Lung (tissue), 16 donors: ENCODE measurements around the gene MAGEA2. TPM values are rescaled to one million over a fixed set of nuclear protein-coding genes. Genes with fewer than 3 reads are reported as not detected.
"Not testable (repeated sequence)": the region's sequence is repeated elsewhere in the genome, so short reads cannot be mapped to it uniquely, and the experiment has no call there.

Experiments
- ATAC-seq: fragments of 200-7000 bp; cut with Tn5 transposase; one replicate; pipeline ENCODE4 v1.9.1; 2020; ENCODE audit warnings: moderate number of reproducible peaks; ENCODE audit not compliant: insufficient read depth, low FRiP score
- DNase-seq, 3 donors: peaks; one replicate each; pipeline ENCODE4 v3.0.0-alpha.2; 2013 to 2017
- H3K27ac ChIP-seq, 2 donors: one replicate each; pipeline ENCODE4 v1.5.1; 2013; ENCODE audit warnings: mild to moderate bottlenecking in 2 of 2, moderate library complexity in 2 of 2, control low read depth in 1 of 2, inconsistent platforms in 1 of 2, low read depth in 1 of 2, low read length in 1 of 2
- H3K27me3 ChIP-seq, 3 donors: one replicate each; pipeline ENCODE4 v1.5.1; 2013; ENCODE audit warnings: low read length in 2 of 3; ENCODE audit not compliant: control insufficient read depth in 3 of 3, insufficient read depth in 3 of 3
- H3K36me3 ChIP-seq, 4 donors: one replicate each; pipeline ENCODE4 v1.5.1; 2013; ENCODE audit warnings: low read length in 4 of 4, mild to moderate bottlenecking in 1 of 4, moderate library complexity in 1 of 4; ENCODE audit not compliant: control insufficient read depth in 4 of 4, insufficient read depth in 4 of 4
- H3K4me1 ChIP-seq, 5 donors: one replicate each; pipeline ENCODE4 v1.5.1; 2013; ENCODE audit warnings: low read length in 5 of 5, mild to moderate bottlenecking in 2 of 5, moderate library complexity in 1 of 5; ENCODE audit not compliant: control insufficient read depth in 5 of 5, insufficient read depth in 5 of 5
- H3K4me3 ChIP-seq: one replicate; pipeline ENCODE4 v1.5.1; 2013; ENCODE audit warnings: mild to moderate bottlenecking, control low read depth, moderate library complexity
- H3K9ac ChIP-seq, 2 donors: one replicate each; pipeline ENCODE4 v1.5.1; 2013; ENCODE audit warnings: low read length in 2 of 2, control low read depth in 1 of 2; ENCODE audit not compliant: insufficient read depth in 1 of 2
- H3K9me3 ChIP-seq, 4 donors: one replicate each; pipeline ENCODE4 v1.5.1; 2013; ENCODE audit warnings: low read length in 3 of 4, mild to moderate bottlenecking in 1 of 4, moderate library complexity in 1 of 4; ENCODE audit not compliant: control insufficient read depth in 4 of 4, insufficient read depth in 3 of 4
- WGBS, 2 donors: extraction: QIAGEN DNeasy Blood & Tissue Kit; methylation state at CpG; one replicate each; pipeline ENCODE4 v1.1.7; 2013; 5-methylcytosine and 5-hydroxymethylcytosine counted together
- long read RNA-seq, 5 donors: transcript quantifications; one replicate each; lab custom pipeline, GENCODE V29; 2026
- polyA plus RNA-seq, 2 donors: library from polyadenylated mRNA; stranded (reverse); fragments of 200-250 nt; gene quantifications; one replicate each; pipeline ENCODE4 v1.2.1, GENCODE V29; 2013
- total RNA-seq, 2 donors: library from RNA; depleted of rRNA in 1 of 2; stranded (reverse); fragments of >200 nt in 1 of 2; gene quantifications; one replicate each; pipeline ENCODE4 v1.2.1, GENCODE V29; 2014 to 2021
- TF ChIP-seq, protein P1 (sequence below): IDR thresholded peaks from 2 replicates; pipeline ENCODE4 v1.5.1; 2012; ENCODE audit warnings: mild to moderate bottlenecking; ENCODE audit errors: control extremely low read depth, extremely low read depth
- donor health status: control.
- donor health status: control.
- donor health status: Bipolar disorder and iron deficiency.
- donor health status: healthy.
- donor health status: DM: yes; HTN: yes; CAD: no.

The MAGEA2 gene, protein sequence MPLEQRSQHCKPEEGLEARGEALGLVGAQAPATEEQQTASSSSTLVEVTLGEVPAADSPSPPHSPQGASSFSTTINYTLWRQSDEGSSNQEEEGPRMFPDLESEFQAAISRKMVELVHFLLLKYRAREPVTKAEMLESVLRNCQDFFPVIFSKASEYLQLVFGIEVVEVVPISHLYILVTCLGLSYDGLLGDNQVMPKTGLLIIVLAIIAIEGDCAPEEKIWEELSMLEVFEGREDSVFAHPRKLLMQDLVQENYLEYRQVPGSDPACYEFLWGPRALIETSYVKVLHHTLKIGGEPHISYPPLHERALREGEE
- total RNA-seq (not detected), polyA plus RNA-seq (not detected)
- long read RNA-seq, donor 1: 0 reads
- long read RNA-seq, donor 2: 0 reads
- long read RNA-seq, donor 3: 0 reads
- long read RNA-seq, donor 4: 0 reads
- long read RNA-seq, donor 5: 0 reads

DNA sequence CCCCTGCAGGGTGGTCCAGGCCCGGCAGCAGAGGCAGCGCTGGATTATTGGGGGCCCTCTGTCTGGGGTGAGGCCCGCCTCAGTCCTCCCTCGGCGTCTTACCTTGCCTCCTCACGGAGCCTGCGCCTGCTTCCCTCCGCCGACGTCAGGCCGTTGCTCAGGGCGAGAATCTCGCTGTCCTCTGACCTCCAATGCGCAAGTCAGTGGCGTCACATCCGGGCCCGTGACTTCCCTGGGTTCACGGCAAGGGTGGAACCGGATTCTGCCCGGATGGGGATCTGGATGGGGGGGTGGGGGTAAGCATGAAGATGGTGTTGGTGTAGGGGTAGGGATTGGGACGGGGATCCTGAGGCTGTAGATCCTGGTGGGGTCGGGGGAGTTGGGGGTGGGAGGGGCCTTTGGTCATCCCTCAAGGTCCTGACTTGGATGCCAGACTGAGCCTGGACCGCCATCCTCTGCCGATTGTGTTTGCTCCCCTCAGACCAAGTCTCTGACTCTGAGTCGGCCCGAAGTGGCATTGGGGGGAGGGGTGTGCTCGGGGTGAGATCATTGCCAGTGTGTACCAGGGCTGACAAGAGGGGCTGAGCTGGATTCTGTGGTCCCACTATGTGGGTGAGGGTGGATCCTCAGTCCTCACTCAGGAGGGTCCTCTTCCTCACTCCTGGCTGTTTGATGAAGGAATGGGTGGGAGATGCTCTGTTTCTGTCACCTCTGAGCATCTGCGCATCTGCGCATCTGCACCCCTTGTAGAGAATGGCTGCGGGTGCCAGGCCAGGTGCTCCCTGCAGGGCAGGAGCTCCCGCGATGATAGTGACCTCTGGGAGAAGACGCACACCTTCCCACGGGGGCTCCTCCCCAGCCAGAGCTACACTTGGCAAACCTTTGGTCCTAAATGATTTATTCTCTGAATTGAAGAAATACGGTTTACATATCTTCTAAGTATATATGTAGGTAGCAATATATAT, at the start of gene MAGEA2:
MAGEA2 (minus strand) TSS at position 157 of the 965 bp plus-strand sequence. CDS start 2,479 bp downstream, outside the sequence.
- not testable (repeated sequence) for DNase-seq, H3K4me1 ChIP-seq, H3K36me3 ChIP-seq, H3K4me3 ChIP-seq, H3K27ac ChIP-seq, H3K9me3 ChIP-seq, H3K27me3 ChIP-seq, ATAC-seq, H3K9ac ChIP-seq
- no CpG with 5 or more reads among the region's 35 CpGs for WGBS, 2 donors

DNA sequence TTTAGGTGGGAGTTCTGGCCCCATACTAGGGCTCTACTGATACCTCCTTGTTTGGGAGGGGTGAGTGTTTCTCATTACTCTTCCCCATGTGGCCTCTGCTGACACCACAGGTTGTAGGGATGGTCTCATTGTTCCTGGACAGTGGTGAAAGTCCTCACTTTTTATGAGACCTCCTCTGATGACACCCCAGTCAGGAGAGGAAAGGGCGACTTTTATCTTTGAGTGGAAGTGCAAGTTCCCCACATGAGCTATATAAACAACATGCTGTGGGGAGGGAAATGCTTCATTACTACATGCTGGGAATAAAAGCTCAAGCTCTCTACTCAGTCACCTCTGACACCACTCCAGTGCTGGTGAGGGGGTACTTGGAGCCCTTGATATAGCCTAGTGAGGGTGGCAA, 45.3 kb upstream of the MAGEA2 start:
- H3K27me3 ChIP-seq: peaks cover 0 to 10% (median 2%) of the 10 kb centered on the region in 3 donors
- TF ChIP-seq, protein P1, sequence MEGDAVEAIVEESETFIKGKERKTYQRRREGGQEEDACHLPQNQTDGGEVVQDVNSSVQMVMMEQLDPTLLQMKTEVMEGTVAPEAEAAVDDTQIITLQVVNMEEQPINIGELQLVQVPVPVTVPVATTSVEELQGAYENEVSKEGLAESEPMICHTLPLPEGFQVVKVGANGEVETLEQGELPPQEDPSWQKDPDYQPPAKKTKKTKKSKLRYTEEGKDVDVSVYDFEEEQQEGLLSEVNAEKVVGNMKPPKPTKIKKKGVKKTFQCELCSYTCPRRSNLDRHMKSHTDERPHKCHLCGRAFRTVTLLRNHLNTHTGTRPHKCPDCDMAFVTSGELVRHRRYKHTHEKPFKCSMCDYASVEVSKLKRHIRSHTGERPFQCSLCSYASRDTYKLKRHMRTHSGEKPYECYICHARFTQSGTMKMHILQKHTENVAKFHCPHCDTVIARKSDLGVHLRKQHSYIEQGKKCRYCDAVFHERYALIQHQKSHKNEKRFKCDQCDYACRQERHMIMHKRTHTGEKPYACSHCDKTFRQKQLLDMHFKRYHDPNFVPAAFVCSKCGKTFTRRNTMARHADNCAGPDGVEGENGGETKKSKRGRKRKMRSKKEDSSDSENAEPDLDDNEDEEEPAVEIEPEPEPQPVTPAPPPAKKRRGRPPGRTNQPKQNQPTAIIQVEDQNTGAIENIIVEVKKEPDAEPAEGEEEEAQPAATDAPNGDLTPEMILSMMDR: no peak
- H3K27ac ChIP-seq: no peak overlapping the region
- no peak overlapping the region for H3K9ac ChIP-seq
- H3K4me3 ChIP-seq: no peak overlapping the region
- WGBS, 2 donors: 53 to 56% methylated on average over 1 of the region's 1 CpG
- DNase-seq: no peak
- H3K36me3 ChIP-seq: no peaks in the 10 kb centered on the region
- ATAC-seq: no peak
- peaks cover 0 to 10% (median 2%) of the 10 kb centered on the region in 4 donors for H3K9me3 ChIP-seq
- H3K4me1 ChIP-seq: no peaks in the 10 kb centered on the region

DNA sequence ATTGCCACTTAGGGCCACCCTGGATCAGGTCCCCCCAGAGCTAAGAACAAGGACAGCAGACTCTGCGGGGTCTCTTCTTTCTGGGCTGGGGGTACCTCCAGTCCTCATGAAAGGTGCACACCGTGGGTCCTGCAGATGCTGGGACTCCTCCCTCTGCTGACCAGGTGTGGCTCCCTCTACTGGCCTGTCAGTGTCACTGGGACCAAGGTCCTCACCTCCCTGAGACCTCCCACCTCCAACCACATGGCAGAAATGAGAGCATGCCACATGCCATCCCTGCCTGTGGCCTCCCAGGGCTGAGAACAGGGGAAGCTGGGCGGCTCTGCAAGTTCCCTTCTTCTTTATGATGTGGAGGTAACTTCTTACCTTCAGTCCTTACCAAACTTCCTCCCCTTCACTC, 33.4 kb upstream of the MAGEA2 start:
- not testable (repeated sequence) for H3K9me3 ChIP-seq, H3K36me3 ChIP-seq, H3K27me3 ChIP-seq, H3K4me1 ChIP-seq, DNase-seq, H3K27ac ChIP-seq, H3K4me3 ChIP-seq, ATAC-seq, H3K9ac ChIP-seq
- no CpG with 5 or more reads among the region's 3 CpGs for WGBS, 2 donors

DNA sequence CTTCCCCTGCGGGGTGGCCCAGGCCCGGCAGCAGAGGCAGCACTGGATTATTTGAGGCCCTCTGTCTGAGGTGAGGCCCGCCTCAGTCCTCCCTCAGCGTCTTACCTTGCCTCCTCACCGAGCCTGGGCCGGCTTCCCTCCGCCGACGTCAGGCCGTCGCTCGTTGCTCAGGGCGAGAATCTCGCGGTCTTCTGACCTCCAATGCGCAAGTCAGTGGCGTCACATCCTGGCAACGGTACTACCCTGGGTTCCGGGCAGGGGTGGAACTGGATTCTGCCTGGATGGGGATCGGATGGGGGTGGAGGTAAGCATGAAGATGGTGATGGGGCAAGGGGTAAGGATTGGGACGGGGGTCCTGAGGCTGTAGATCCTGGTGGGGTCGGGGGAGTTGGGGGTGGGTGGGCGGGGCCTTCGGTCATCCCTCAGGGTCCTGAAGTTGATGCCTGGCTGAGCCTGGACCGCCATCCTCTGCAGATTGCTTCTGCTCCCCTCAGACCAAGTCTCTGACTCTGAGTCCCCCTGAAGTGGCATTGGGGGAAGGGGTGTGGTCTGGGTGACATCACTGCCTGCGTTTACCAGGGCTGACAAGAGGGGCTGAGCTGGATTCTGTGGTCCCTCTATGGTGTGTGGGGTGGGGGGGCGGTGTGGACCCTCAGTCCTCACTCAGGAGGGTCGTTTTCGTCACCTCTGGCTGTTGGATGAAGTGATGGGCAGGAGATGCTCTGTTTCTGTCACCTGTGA, 16.1 kb upstream of the MAGEA2 start, which contains the start of gene MAGEA6:
MAGEA6 (minus strand) TSS at position 141 of the 741 bp plus-strand sequence. CDS start 2,039 bp downstream, outside the sequence.
- H3K9me3 ChIP-seq, H3K27me3 ChIP-seq, H3K9ac ChIP-seq, DNase-seq, H3K36me3 ChIP-seq, H3K4me3 ChIP-seq, ATAC-seq, H3K27ac ChIP-seq, H3K4me1 ChIP-seq: not testable (repeated sequence)
- no CpG with 5 or more reads among the region's 29 CpGs for WGBS, 2 donors

DNA sequence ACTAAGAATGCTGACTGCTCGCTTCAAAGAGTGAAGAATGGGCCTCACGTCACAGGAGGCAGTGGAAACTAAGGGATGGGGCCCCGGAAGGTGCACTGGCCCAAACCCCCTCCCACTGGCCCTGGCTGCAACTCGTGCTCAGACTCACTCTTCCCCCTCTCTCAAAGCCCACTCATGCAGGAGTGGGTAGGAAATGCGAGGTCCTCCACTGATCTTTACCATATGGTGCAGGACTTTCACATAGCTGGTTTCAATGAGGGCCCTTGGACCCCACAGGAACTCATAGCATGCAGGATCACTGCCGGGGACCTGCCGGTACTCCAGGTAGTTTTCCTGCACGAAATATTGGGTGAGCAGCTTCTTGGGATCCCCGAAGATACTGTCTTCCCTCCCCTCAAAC, 12.9 kb upstream of the MAGEA2 start:
- H3K36me3 ChIP-seq, H3K9ac ChIP-seq, DNase-seq, H3K4me1 ChIP-seq, H3K27ac ChIP-seq, H3K27me3 ChIP-seq, H3K9me3 ChIP-seq, H3K4me3 ChIP-seq, ATAC-seq: not testable (repeated sequence)
- 71 to 86% methylated on average over 8 to 9 of the region's 9 CpGs for WGBS, 2 donors

DNA sequence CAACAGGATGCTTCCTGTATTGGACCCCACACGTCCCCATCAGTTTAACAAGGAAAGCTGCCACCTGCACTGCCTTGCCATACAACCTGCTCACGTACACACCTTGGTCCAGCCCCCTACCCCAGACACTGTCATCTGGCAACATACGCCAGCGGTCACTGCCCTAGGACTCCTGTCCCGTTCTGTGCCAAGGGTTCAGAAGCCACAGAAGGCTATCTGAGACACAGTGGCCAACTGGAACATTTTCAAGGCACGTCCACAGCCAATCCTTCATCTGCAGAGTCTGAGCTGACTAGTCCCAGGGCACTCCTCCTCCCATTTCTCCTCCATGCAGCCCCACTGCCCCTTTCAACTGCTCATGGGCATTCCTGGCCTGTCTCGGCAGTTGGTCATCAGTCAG, 7.9 kb upstream of the MAGEA2 start:
- H3K36me3 ChIP-seq, H3K27me3 ChIP-seq, H3K4me3 ChIP-seq, H3K9ac ChIP-seq, ATAC-seq, H3K27ac ChIP-seq, DNase-seq, H3K4me1 ChIP-seq, H3K9me3 ChIP-seq: not testable (repeated sequence)
- WGBS, 2 donors: 82 to 90% methylated on average over 2 to 4 of the region's 7 CpGs
